NCI-H2081 (cell line): Measurements from ENCODE around the gene ITSN1.

Source experiments
- DNase-seq, 2 experiments: peaks; one replicate each; lab custom pipeline; 2025; lab: John Stamatoyannopoulos, UW

ITSN1 gene

GRCh38 chr21:33931052-33931798 is 288.9 kb downstream of the ITSN1 start:
- peak in 1 of 2 experiments; percentile 44 for DNase-seq

DNA sequence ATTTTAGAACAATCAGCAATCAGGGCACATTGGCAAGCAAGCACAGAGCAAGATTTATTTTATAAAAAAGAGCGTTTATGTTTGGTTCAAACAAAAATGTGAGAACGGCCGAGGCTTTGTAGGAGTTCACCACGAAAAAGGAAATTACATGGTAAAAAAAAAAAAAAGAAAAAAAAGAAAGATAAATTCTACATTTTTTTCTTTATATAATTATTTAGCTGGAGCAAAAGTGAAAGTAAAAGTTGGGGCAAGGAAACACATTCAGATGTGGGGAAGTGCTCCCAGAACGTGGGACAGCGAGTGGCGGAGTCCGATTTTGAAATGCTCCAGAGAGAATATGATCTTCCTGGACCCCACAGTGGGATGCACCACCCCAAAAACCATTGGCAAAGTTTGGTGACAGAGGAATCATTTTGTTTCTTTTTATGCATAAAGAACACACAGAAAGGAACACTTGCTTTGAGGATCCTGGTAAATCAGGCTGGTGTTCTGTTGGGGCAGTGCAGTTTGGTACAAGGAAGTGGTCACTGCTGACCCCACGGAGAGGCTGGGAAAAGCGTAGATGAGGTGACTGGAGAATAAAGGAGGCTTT is 289.6 kb downstream of the ITSN1 start:
- DNase-seq, result no peak

GRCh38 chr21:33932731-33933130 is 290.4 kb downstream of the ITSN1 start:
- DNase-seq, result no peak

GRCh38 chr21:33936301-33937038 is 294.2 kb downstream of the ITSN1 start:
- no peak for DNase-seq

DNA sequence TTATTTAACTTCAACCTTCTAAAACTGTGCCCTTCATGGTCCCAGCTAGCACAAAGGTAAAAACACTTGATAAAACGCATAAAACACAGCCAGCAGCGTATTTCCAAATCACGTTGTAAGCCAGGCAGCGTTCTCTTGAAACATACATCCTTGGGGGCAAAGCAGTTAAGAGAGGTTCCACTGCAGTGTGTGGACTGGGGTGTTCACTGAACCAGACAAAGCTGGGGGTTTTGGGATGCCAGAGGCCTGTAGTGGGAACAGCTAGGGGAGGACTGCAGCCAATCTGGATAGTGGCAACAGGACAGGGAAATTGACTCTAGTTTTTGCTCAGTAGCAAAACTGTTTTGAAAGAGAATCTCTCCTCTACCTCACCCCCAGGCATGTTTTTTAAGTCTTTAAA is 294.8 kb downstream of the ITSN1 start:
- DNase-seq, result no peak

DNA sequence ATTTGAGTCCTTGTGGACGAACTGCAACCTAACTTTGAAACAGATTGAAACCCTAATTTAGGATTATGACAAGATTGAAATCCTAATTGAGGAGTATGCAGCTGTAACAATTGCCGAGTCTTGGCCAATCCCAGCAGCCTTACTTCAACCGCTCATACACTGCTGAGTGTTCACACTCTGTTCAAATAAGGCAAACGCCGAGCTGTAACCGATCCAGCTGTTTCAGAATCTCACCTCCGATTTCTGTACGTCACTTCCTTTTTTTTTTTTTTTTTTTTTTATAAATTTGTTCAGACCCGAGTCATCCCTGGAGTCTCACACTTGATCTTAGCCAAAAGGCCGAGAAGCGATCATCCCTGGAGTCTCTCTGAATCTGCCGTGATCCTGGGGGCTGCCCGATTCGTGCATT is 295.6 kb downstream of the ITSN1 start:
- no peak for DNase-seq

- DNase-seq, result no peak
These were observed 296.1 kb downstream of the ITSN1 start for GRCh38 chr21:33938381-33938780.

DNA sequence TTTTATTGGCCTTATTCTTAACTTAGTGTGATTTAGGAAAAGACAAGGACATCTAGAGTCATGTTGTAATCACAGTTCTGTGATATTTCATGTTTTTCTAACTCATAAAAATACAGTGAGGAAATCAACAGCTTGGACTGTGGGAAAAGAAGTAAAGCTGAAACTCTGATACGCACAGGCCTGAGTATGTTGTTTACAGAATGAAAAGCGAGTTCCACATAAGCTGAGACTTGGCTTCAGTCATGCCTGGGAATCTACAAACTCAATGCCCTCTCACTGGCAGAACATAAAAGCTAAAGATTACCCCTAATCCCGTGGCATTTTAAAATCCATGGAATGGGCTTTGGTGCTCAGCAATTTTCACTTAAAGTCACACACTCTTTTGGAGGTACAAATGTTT is 296.9 kb downstream of the ITSN1 start:
- no peak for DNase-seq

DNA sequence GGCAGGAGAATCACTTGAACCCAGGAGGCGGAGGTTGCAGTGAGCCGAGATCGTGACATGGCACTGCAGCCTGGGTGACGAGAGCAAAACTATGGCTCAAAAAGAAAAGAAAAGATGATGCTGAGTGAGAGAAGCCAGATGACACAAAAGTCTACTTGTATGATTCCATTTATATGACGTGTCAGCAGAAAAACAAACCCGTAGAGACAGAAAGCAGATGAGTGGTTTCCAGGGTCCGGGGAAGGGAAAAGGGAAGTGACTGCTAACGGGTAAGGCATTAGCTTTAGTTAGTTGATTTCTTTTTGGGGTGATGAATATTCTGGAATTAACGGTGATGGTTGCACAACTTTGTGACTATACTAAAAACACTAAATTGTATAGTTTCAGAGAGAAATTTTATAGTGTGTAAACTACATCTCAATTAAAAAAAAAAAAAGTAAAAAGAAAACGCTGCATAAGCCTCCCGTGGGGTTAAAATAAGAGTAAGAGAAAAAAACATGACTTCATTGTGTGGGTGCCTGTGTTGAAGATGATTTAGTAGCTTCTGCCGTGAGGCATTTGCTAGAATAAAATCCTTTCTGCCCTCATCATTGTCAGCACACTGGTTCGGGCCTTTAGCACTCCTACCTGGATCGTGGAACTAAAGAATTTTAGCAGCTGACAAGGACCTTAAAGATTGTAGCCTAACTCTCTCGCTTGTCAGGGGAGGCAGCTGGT is 298.0 kb downstream of the ITSN1 start:
- no peak for DNase-seq

DNA sequence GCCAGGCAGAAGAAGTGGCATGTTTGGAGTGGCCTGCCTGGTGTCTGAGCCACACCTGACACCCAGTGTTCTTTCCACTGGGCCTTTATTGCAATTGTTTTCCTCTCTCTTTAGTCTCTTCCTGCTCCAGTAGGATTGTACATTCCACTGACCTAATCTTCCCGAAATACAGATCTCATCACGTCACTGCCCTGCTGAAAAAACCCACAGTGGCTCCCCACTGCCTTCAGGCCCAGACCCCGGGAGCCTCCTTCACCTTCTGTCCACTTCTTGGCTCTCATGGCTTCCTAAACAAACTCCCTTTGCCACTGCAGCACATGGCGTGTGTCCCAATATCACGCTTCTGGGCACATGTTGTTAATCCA is 298.6 kb downstream of the ITSN1 start:
- DNase-seq, result no peak

- no peak for DNase-seq
These were observed 300.1 kb downstream of the ITSN1 start for GRCh38 chr21:33942426-33942825.

GRCh38 chr21:33943293-33943692 is 301.0 kb downstream of the ITSN1 start:
- no peak for DNase-seq

DNA sequence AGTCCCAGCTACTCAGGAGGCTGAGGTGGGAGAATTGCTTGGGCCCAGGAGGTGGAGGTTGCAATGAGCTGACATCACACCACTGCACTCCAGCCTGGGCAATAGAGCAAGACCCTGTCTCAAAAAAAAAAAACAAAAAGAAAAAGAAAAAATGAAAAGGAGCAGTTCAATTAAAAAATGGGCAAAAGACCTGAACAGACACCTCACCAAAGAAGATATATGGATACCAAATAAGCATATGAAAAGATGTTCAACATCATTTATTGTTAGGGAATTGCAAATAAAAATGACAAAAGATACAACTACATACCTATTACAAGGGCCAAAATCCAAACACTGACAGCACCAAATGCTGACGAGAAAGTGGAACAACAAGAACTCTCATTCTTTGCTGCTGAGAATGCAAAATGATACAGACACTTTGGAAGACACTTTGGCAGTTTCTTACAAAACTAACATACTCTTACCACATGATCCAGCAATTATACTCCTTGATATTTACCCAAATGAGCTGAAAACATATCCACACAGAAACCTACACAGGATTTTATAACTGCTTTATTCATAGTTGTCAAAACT is 302.0 kb downstream of the ITSN1 start:
- DNase-seq, result no peak

DNA sequence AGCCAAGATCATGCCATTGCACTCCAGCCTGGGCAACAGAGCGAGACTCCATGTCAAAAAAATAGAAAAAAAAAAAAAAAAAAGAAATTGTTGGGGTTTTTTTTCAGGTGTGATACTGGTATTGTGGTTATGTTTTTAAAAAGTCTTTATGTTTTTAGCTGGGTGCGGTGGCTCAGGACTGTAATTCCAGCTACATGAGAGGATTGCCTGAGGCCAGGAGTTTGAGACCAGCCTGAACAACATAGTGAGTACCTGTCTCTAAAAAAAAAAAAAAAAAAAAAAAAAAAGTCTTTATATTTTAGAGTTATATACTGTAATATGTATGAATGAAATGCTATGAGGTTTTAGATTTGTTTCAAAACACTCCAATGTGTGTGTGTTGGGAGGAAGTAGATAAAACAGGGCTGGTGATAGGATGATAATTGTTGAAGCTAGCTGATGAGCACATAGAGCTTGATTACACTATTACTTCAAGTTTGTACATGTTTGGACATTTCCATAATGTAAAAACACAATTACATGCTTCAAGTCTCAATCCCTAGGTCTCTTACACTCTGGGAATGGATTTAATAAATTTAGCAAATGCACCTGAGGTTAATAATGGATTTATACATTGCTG is 303.5 kb downstream of the ITSN1 start:
- no peak for DNase-seq

- no peak for DNase-seq
These were observed 305.3 kb downstream of the ITSN1 start for GRCh38 chr21:33947451-33948095.

DNA sequence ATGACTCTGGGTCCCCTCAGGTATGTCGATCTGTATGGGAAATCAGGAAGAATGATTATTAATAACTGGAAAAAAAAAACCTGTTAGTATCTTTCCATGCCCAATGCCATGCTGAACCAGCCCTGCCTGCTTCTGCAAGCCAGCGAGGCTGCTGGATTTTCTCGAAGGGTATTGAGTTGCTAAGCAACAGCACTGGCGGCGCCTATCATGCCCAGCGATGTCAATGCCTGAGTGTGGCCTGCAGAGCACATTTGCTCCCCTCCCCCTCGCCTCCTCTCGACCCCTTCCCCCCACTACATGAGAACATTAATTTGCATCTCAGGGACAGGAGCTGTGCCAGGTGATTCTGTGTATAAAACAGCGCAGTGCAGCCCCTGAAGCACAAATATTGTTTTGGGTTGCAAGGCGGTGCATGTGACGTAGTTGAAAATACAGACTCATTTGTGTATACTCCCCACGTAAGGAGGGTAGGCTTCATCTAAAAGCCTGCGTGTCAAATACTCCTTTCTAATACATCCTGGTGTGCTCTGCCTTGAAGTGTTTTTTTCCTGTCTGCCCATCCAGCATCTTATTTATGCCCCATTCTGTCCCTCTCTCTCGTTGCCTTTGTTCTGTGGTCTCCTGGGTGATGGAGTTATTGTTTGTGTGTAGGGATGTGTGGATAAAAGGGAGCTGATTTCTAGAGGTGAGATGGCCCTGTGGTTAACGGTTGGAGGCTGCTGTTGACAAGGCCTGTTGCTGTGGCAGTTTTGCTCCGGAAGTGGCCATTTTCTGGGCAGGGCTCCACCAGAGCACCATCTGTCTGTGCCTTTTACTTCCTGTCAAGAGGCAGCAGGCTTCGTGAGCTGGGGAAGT is 306.0 kb downstream of the ITSN1 start:
- peak; percentile 35 to 66 for DNase-seq

- DNase-seq, result no peak
These were observed 306.7 kb downstream of the ITSN1 start for GRCh38 chr21:33948951-33949444.
